ENCODE data around the gene ARNT2.

- TF ChIP-seq, protein P1, sequence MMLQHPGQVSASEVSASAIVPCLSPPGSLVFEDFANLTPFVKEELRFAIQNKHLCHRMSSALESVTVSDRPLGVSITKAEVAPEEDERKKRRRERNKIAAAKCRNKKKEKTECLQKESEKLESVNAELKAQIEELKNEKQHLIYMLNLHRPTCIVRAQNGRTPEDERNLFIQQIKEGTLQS (CRISPR knock-in tag; conservative IDR thresholded peaks at IDR 0.05), result no peak
- no peak for TF ChIP-seq SMAD3 (CRISPR knock-in tag; IDR thresholded peaks at IDR 0.05; ENCODE audit: borderline replicate concordance)
- TF ChIP-seq, protein P2, sequence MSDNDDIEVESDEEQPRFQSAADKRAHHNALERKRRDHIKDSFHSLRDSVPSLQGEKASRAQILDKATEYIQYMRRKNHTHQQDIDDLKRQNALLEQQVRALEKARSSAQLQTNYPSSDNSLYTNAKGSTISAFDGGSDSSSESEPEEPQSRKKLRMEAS (CRISPR knock-in tag; IDR thresholded peaks at IDR 0.05), result no peak
These were observed 132.0 kb downstream of the ARNT2 start for GRCh38 chr15:80536231-80536630.
